Measurements from ENCODE around the gene ITCH.
"Not testable (repeated sequence)": the region's sequence is repeated elsewhere in the genome, so short reads cannot be mapped to it uniquely, and the experiment has no call there.

ITCH gene

DNA sequence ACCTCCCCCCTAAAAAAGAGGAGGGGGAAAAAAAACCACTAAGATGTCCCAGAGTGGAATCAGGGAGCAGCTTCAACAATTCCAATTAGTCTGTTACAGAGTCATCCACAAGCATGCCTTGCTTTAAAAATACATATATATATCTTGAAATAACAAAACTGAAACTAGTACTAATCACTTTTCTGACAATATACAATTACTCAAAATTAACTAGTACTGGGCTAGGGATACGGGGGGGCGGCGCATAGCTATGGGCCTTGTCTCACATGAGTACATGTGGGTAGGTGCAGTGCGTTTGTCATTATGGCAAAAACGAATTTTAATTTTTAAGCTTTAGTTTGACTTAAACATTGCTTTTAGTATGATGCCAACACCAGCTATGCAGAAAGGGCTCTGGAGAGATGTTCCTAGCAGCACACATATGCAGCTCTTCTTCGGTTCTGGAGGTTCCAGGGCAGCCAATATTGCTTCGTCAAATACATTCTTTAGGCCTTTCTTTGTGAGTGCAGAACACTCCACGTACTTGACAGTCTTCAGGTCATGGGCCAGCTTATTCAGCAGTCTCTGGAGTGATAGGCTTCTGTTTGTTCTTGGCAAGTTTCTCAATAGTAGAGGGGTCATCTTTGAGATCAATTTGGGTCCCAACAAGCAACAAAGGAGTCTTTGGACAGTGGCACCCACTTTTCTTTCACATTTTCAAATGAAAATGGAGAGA lies 38.8 kb downstream of the ITCH start:
- DNase-seq (ENCODE audit: low read depth, low spot score) = no peak
- ChIA-PET POLR2A (interaction anchor here (0.7 kb wide), 1 partner anchor 30 kb away, joined by 4 read pairs; no protein-coding TSS in a partner anchor), CTCF (interaction anchor here (4.3 kb wide), 1 partner anchor 90 kb away, joined by 23 read pairs; no protein-coding TSS in a partner anchor)
- TF ChIP-seq, protein P1, sequence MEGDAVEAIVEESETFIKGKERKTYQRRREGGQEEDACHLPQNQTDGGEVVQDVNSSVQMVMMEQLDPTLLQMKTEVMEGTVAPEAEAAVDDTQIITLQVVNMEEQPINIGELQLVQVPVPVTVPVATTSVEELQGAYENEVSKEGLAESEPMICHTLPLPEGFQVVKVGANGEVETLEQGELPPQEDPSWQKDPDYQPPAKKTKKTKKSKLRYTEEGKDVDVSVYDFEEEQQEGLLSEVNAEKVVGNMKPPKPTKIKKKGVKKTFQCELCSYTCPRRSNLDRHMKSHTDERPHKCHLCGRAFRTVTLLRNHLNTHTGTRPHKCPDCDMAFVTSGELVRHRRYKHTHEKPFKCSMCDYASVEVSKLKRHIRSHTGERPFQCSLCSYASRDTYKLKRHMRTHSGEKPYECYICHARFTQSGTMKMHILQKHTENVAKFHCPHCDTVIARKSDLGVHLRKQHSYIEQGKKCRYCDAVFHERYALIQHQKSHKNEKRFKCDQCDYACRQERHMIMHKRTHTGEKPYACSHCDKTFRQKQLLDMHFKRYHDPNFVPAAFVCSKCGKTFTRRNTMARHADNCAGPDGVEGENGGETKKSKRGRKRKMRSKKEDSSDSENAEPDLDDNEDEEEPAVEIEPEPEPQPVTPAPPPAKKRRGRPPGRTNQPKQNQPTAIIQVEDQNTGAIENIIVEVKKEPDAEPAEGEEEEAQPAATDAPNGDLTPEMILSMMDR (IDR thresholded peaks at IDR 0.05; ENCODE audit: insufficient read depth, low read length, missing control alignments) = no peak
- no peak overlapping the region for H3K4me3 ChIP-seq (ENCODE audit: low read depth, low read length)

DNA sequence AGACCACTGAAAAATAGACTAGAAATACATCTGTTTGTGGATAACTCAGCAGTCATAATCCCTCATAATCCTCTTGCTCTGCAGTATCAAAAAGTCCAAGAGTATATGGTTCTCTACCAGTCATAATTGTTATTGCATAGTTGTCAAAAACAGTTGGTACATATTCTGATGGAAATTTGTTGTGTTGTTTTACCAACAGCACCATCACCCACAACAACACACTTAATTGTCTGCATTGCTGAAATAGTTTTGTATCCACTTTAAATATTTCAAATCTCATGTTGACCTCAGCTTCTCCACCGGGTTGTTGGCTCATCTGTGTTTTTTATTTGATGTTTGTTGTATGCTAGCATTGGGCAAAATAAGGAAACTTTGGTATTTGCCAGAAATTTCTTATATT lies 39.4 kb downstream of the ITCH start:
- H3K4me3 ChIP-seq (ENCODE audit: low read depth, low read length) = no peak overlapping the region
- DNase-seq (ENCODE audit: low read depth, low spot score) = no peak
- TF ChIP-seq, protein P1 (IDR thresholded peaks at IDR 0.05; ENCODE audit: insufficient read depth, low read length, missing control alignments) = no peak
- CTCF ChIA-PET = interaction anchor here (4.3 kb wide), 1 partner anchor 90 kb away, joined by 23 read pairs; no protein-coding TSS in a partner anchor
- POLR2A ChIA-PET = no interaction called here

DNA sequence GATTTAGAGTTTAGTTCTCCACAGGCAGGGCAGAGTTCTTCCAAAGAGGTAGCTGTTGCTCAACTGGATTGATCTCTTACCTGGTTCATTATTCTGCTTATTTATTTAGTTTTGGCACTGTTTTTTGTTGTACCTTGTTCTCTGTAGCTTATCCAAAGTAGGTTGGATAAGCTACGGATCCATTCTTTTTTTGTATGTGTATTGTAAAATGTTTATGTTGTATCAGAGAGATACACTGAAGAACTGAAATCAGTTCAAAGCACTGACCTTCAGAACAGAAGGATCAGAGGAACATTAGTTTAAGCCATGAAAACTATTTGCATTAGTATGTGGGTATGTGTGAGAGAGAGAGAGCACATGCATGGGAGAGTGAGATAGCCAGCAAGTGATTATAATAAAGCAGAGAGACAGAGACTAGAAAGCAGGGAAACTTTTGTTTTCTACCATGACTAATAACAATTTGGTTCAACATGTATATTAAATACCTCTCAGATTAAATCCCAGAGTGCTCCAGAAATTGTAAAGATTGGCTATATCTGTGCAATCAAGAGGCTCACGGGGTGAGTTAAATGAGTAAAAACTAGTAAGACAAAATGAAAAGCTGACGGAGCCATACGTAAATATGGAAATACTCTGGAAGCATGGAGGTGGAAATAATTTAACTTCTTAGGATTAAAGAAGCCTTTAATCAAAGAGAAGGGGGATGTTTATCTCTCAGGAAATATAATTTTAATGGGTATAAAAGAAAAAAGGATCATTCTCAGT lies 40.2 kb downstream of the ITCH start:
- ChIA-PET POLR2A (no interaction called here), CTCF (interaction anchor here (4.3 kb wide), 1 partner anchor 91 kb away, joined by 23 read pairs; no protein-coding TSS in a partner anchor)
- TF ChIP-seq, protein P1 (IDR thresholded peaks at IDR 0.05; ENCODE audit: insufficient read depth, low read length, missing control alignments) = no peak
- H3K4me3 ChIP-seq (ENCODE audit: low read depth, low read length) = no peak overlapping the region
- DNase-seq (ENCODE audit: low read depth, low spot score) = no peak

DNA sequence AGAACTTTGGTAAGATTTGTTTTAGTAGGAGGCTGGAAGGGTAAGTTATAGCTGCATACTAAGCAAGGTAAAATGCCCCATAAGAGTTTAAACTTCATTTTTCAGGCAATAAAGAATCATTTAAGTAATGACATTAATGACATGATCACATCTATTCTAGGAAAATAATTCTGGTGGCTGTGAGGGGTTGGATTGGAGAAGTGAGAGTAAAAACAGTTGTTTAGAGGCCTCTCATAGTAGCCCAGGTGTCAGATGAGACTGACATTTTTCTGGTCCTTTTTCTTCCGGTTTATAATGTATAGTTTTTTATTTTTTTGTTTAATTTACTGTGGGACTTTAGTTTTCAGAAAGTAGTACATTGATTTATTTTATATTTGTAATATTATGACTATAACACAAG lies 40.8 kb downstream of the ITCH start:
- no peak for DNase-seq (ENCODE audit: low read depth, low spot score)
- no peak overlapping the region for H3K4me3 ChIP-seq (ENCODE audit: low read depth, low read length)
- TF ChIP-seq, protein P1 (IDR thresholded peaks at IDR 0.05; ENCODE audit: insufficient read depth, low read length, missing control alignments) = no peak
- ChIA-PET POLR2A (no interaction called here), CTCF (interaction anchor here (4.3 kb wide), 1 partner anchor 92 kb away, joined by 23 read pairs; no protein-coding TSS in a partner anchor)

DNA sequence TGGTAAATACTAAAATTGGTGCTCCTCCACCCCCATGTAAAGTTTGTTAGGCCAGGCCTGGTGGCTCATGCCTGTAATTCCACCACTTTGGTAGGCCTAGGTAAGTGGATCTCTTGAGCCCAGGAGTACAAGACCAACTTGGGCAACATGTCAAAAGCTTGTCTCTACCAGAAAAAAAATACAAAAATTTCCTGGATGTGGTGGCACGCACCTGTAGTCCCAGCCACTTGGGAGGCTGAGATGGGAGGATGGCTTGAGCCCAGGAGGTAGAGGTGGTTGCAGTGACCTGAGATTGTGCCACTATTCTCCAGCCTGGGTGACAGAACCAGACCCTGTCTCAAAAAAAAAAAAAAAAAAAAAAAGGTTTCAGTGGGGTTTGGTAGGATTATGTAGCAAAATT lies 41.7 kb downstream of the ITCH start:
- ChIA-PET POLR2A (no interaction called here), CTCF (interaction anchor here (0.6 to 4.3 kb wide), 2 partner anchors 93 to 792 kb away, joined by 4 to 23 read pairs; no protein-coding TSS in a partner anchor)
- no peak overlapping the region for H3K4me3 ChIP-seq (ENCODE audit: low read depth, low read length)
- no peak for DNase-seq (ENCODE audit: low read depth, low spot score)
- TF ChIP-seq, protein P1 (IDR thresholded peaks at IDR 0.05; ENCODE audit: insufficient read depth, low read length, missing control alignments) = no peak

DNA sequence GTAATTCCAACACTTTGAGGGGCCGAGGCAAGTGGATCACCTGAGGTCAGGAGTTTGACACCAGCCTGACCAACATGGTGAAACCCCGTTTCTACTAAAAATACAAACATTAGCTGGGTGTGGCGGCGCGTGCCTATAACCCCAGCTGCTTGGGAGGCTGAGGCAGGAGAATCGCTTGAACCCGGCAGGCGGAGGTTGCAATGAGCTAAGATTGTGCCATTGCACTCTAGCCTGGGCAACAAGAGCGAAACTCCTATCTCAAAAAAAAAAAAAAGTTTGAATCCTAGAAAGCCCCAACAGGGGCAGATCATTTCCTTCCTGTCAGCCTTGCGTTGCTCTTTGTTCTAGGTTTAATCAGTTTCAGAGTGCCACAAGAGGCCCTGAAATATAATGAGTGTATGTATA lies 42.2 kb downstream of the ITCH start:
- POLR2A ChIA-PET; DNase-seq (ENCODE audit: low read depth, low spot score); H3K4me3 ChIP-seq (ENCODE audit: low read depth, low read length): not testable (repeated sequence)
- CTCF ChIA-PET = interaction anchor here (1.5 kb wide), 1 partner anchor 90 kb away, joined by 5 read pairs; no protein-coding TSS in a partner anchor

DNA sequence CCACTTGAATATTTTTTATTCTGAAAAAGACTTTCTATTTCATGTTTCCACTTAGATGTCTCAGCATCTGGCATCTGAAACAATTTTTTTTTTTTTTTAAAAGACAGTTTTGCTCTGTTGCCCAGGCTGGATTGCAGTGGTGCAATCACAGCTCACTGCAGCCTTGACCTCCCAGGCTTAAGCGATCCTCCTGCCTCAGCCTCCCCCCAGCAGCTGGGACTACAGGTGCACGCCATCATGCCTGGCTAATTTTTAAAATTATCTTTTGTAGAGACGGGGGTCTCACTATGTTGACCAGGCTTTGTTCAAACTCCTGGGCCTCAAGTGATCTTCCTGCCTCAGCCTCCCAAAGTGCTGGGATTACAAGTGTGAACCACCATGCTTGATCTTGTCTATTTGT lies 42.9 kb downstream of the ITCH start:
- H3K4me3 ChIP-seq (ENCODE audit: low read depth, low read length) = not testable (repeated sequence)

More for the DNA sequence above, 42.9 kb downstream of the ITCH start:
- POLR2A ChIA-PET; DNase-seq (ENCODE audit: low read depth, low spot score): not testable (repeated sequence)
- CTCF ChIA-PET = interaction anchor here (1.5 kb wide), 1 partner anchor 91 kb away, joined by 5 read pairs; no protein-coding TSS in a partner anchor
